LHCN-M2 (cell line): ENCODE measurements around the gene SPDYE2B. TPM values are rescaled to one million over a fixed set of nuclear protein-coding genes. Genes with fewer than 3 reads are reported as not detected.
"Not testable (repeated sequence)": the region's sequence is repeated elsewhere in the genome, so short reads cannot be mapped to it uniquely, and the experiment has no call there.

Experiments used
- DNase-seq: peaks from one replicate; pipeline ENCODE4 v3.0.0-alpha.2; 2012; ENCODE audit warnings: low read depth
- polyA plus RNA-seq: library from polyadenylated mRNA; unstranded; fragments of >200 nt; gene quantifications from one replicate; pipeline ENCODE4 v1.2.1, GENCODE V29; 2012; ENCODE audit warnings: missing spikeins
- total RNA-seq: library from RNA; depleted of rRNA; stranded (reverse); fragments of >200 nt; gene quantifications from 2 replicates; pipeline ENCODE4 v1.2.3, GENCODE V29; 2014; rRNA removed

Gene SPDYE2B, protein sequence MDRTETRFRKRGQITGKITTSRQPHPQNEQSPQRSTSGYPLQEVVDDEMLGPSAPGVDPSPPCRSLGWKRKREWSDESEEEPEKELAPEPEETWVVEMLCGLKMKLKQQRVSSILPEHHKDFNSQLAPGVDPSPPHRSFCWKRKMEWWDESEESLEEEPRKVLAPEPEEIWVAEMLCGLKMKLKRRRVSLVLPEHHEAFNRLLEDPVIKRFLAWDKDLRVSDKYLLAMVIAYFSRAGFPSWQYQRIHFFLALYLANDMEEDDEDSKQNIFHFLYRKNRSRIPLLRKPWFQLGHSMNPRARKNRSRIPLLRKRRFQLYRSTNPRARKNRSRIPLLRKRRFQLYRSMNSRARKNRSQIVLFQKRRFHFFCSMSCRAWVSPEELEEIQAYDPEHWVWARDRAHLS
- total RNA-seq = not detected in 2 replicates
- 0.45 TPM for polyA plus RNA-seq

DNA sequence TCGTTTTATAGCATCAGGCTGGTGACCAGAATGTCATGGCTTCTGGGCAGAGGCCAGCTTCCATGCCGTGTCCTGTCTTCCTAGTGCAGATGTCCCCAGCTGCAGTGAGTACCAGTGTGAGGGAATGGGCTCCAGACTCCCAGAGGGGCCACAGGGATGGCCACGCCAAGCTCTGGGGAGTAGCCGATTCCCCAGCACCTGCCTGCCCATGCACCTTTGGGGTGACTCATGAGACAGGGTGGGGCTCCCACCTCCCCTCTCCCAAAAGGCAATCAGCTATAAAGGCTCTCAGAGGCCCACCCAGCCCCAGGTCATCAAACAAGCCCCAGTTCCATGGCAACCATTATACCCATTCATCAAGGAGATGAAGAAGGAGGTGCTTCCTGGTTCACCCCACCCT lies at the start of gene SPDYE2B:
TSS of gene SPDYE2B (plus strand) at position 396 of the 400 bp plus-strand sequence. CDS start 2,030 bp downstream, outside the sequence.
- DNase-seq = not testable (repeated sequence)

DNA sequence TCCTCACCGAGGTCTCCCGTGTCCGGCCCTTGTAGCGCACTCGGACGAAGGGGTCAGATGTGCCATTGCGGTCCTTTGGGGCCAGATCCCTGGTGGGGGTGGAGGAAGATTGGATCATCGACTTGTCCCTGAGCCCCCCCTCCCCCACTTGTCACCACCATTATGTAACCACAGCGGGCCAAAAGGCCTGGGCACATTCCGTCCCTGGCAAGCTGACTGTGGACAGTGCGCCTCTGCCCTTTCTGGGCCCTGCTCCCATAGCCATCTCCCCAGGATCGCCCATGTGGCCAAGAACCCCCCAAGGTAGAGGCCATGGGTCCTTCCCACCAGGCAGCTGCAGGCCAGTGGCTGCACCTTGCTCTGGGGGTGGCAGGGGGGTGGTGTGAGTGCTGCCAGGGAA lies 47.8 kb upstream of the SPDYE2B start:
- DNase-seq = not testable (repeated sequence)

DNA sequence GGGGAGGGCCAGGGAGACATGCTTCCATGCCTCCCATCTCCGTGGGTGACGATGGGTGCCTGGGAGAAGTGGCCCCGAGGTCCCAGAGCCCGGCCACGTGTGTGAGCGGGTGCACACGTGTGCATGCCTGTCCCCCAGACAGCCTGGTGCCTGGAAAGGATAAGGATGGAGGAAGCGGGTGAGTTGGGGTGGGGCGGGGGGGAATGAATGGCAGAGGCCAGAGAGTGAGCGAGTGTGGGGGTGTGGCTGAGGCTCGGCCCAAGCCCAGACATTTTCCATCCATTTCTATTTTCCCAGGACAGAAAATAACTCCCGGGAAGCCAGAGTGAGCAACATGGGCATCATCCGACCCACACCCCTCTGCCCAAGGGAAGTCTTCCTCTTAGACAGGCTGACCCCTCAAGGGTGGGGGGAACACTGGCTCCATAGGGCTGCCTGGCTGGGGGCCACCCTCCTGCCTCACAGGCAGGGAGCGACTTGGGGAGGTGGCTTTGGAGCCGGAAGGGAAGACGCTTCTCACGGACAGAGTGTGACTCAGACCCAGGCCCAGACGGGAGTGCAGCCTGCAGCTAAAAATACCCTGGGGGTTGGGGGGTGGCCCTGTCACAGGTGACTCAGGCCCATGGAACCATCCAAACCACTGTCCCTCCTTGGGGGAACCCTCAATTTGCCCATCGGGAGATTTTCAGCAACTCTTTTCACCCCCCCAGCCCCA lies 45.5 kb upstream of the SPDYE2B start:
- not testable (repeated sequence) for DNase-seq

DNA sequence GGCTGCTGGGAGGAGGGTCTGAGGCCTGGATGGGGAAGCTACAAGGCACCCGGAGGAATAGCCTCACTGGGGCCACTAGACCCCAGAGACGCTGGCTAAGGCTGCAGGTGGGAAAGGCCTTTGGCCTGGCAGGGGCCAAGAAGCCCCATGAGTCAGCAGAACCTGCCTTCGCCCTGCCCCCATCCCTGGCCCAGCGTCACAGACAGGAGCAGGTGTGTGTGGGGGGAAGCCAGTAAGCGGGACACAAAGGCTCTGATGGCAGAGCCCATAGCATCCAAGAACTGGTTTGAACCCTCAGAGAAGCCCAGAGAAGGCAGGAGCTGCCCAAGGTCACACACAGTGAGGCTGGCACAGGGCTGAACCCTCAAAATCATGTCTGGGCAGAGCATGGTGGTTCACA lies 43.3 kb upstream of the SPDYE2B start:
- not testable (repeated sequence) for DNase-seq

DNA sequence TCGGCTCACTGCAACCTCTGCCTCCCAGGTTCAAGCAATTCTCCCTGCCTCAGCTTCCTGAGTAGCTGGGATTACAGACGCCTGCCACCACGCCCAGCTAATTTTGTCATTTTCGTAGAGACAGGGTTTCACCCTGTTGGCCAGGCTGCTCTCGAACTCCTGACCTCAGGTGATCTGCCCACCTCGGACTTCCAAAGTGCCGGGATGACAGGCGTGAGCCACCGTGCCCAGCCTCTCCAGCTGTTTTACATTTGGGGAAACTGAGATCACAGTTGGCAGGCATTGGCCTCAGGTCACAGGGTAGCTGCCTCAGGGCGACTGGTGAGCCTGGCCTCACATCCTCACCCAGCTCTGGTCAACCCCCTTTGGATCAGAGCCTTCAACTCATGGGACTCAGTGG lies 40.4 kb upstream of the SPDYE2B start:
- not testable (repeated sequence) for DNase-seq

DNA sequence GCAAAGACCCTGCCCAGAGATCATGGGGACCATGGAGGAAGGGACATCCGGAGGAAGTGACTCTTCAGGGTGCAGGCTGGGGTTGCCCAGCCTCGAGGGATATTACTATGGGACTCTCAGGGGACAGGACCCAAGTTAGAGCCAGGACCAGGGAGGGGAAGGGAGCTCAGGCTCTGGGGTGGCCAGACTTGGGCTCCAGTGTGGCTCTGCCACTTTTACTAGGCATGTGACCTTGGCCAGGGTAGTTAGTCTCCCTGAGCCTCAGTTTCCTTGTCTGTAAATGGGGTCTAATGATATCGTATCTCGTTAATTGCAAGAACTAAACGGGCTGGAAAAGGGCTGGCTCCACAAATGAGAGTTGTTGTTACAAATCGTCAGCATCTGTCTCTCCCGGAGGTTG lies 39.7 kb upstream of the SPDYE2B start:
- DNase-seq = not testable (repeated sequence)

DNA sequence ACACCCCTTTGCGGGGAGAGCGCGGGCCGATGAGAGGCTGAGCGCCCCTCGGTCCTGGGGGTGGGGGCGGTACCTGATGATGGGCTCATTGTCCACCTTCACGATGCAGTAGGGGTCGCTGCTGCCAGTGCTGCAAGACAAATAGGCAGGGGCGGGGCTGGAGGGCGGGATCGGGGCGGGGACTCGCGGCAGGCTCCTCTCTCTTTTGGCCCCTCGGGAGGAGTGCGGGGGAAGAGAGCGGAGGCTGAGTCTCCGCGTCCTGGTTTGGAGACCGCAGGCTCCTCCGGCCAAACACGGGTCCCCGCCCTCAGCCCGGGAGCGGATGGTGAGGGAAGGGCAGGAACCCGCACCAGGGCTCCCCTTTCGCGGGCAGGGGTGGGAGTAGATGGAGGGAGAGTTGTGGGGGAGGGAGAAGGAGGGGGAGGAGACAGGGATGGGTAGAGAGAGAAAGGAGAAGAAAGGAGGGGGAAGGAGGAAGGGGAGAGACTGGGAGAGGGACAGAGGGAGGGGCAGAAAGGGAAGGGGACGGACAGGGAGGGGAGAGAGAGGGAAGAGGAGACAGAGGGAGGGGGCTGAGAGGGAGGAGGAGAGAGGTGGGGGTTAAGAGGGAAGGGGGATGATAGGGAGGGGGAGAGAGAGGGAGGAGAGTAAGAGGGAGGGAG lies 39.0 kb upstream of the SPDYE2B start:
- DNase-seq = not testable (repeated sequence)

DNA sequence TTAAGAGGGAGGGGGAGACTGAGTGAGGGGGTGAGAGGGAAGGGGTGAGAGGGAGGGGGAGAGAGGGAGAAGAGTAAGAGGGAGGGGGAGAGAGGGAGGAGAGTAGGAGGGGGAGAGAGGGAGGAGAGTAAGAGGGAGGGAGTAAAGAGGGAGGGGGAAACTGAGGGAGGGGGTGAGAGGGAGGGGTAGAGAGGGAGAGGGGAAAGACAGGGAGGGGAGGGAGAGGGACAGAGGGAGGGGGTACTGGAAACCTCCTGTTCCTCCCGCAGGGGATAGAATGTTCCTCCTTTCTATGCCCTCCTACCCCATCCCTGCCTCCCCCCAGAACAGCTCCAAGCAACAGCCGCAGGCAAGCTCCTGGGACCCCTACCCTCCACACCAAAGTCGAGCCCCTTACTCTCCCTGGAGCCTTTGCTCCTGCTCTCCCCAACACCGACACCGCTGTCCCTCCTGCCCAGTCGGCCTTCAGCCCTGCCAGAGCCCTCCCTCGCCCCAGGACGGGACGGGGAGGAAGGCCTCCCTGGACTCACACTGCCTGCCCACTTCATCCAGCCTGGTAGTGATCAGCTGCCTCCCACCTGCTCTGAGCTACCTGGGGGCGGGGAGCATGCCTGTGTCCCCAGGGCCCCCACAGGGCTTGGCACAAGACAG lies 38.3 kb upstream of the SPDYE2B start:
- not testable (repeated sequence) for DNase-seq

DNA sequence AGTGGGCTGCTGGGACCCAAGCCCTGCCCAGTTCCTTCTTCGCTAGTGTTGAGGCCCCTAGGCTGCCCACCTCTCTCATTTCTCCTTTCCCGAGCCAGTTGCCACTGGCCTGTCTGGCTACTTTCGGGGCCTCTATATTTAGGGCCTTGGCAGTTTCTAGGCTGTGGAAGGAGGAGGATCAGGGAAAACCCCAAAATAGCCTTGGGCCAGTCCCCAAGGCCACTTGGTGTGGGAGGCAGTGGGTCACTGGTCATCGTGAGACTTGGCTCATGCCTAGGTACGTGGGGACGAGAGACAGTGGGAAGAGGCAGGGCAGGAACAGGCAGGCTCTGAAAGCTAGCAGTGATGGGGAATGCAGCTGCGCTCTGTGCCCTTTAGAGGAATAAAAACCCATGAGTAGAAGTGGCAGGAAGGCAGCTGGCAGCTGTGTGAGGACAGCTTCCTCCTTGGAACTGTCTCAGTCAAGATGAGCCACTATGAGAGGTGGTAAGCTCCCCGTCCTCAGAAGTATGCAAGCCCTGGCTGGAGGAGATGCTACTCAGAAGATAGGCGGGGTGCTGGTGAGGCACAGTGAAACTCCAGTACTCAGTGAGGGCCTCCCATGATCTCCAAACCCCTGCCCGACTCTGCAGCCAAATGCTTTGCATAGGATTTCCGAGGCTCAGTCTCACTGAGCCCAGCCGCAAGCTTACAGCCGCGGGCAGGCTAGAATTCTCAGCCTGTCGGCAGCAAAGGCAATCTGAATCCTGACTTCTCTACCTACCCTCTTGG lies 36.4 kb upstream of the SPDYE2B start:
- DNase-seq = not testable (repeated sequence)

DNA sequence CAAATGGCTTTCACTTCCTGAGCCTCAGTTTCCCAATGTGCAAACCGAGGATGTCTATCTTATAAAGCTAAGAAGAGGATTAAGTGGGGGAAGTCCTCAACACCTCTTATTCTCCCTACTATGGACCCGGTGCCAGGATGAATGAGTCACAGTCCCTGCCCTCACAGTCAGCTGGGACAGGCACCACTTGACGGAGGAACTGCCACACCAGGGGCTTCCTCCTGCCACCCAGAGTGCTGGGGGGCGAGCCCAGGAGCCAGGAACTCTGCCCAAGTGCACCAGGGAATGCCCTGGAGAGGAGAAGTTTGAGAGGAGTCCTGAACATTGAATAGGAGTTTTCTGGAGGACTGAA lies 35.8 kb upstream of the SPDYE2B start:
- DNase-seq = not testable (repeated sequence)

DNA sequence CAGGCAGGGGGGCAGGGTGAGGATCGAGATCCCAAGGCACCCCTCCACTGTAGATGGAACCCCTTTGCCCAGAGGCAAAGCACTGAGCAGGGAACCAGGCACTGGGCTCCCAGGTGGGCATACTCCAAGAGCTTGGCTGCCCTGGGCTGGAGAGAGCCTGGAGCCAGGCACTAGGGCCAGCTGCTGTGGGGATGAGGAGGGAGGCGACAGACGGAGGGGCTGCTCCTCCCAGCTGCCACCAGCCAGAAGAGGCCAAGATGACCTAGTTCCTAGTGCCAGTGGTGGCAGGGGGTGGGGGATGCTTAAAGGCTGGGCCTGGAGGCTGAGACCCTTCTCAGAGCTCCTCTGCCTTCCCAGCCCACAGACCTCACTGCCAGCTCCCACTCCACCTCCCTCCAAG lies 35.2 kb upstream of the SPDYE2B start:
- not testable (repeated sequence) for DNase-seq

DNA sequence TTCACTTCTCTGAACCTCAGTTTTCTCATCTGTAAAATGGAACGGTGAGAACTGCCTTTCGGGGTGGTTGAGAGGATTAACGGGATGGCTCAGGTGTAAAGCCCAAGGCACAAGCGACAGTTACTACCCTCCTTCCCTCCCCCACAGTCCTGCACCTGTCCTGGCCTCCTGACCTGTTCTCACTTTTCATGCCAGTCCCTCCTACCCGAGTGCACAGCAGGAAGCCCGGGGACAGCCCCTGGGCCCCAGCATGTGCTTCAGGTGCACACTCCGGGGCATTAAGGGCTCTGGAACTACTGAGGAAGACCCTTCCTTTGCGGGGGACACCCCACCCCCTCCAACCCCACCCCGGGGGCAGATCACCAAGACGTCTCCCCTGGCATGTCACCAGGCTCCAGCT lies 34.2 kb upstream of the SPDYE2B start:
- not testable (repeated sequence) for DNase-seq

DNA sequence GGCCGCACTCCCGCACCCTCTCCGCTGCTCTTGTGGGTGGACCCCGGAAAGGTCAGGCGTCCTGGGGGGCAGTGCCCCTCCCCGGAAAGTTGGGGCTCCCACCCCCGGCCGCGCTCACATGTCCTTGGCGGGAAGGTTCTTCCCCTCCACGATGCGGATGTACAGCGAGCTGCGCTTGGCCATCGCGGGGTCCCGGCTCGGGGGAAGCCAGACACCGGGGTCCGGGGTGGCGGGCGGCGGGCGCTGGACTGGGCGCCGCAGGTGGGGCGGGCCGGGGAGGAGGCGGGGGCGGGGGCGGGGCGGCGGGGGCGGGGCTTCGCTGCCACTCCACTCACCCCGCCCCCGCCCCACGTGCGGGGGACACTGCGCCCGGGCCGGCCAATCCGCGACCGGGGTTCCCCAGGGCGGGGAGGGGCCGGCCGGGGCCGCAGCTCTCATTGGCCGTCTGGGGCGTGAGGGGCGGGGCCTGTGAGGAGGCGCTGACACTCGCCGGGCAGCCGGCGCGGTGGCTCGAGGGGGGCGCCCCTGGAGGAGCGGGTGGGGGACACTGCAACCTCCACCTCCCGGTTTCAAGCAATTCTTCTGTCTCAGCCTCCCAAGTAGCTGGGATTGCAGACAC lies 33.5 kb upstream of the SPDYE2B start, which contains the start of gene RASA4:
TSS of gene RASA4 (minus strand) at position 250 of the 619 bp plus-strand sequence. CDS start at position 183, 67 bp downstream.
- DNase-seq = peak; percentile 0

DNA sequence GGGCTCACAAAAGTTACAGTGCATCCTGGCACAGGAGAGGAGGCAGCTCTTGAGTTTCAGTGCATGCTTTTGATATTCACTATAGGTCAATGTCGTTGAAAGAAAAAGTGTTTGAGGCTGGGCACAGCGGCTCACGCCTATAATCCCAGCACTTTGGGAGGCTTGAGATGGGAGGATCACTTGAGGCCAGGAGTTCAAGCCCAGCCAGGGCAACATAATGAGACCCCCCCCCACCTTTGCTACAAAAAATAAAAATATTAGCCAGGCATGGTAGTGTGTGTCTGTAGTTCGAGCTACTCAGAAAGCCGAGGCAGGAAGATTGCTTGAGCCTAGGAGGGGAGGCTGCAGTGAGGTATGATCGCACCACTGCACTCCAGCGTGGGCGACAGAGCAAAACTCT lies 32.0 kb upstream of the SPDYE2B start:
- not testable (repeated sequence) for DNase-seq

DNA sequence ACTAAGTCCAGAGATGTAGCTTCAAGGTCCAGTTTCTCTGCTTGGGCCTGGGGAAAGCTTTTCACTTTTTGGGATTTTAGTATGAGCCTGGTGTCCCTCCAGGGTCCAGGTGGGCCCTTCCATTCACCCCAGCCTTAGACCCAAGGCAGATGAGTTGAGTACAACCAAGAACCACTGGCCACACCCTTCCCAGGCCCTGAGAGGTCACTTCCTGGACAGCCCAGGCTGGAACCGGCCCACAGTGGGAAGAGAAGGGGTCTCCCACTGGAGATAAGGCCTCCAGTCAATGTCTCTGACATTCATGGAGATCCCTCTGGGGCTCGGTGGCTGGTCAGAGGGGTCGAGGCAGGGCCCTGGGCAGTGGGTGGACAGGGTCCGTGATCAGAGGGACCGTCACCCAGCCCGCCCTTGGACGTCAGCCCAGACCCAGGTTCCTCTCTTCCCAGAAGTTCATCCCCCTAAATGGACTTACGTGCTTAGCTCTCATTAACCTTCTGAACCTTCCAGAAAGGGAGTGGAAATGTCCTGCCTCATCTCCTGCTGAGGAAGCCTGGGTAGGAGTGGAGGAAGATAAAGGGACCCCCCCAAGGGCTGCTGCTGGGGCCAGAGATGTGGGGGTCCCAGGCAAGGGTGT lies 22.7 kb upstream of the SPDYE2B start:
- DNase-seq = not testable (repeated sequence)

DNA sequence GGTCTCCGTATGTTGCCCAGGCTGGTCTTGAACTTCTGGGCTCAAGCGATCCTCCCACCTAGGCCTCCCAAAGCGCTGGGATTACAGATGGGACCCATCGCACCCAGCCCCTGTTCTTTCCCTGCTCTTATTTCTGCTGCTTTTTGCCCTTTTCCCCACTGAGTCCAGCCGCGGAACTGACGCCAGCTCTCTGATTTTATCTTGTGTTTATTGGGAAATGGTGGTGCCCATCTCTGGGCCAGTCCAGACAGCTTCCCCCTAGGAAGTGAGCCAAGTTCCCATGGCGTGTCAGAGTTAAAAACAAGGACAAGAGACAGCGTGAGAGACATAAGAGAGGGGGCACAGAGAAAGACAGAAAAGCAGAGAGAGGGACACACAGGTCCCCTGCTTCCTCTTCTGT lies 19.5 kb upstream of the SPDYE2B start:
- not testable (repeated sequence) for DNase-seq

DNA sequence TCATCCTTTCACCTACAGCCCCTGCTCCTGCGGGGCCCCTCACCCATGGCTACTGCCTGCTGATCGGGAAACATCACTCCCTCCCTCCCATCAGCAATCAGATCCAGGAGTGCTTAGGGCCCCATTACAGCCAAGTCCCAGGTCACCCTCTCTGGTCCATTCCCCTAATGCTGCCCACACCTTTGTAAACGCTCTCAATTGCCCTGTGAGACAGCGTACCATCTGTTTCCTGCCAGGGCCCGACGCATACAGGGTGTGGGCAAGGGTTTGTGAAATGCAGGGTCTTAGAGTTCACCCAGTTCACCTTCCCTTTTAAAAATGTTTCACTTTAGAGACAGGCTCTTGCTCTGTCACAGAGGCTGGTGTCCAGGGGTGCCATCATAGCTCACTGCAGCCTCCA lies 15.8 kb upstream of the SPDYE2B start:
- DNase-seq = not testable (repeated sequence)

DNA sequence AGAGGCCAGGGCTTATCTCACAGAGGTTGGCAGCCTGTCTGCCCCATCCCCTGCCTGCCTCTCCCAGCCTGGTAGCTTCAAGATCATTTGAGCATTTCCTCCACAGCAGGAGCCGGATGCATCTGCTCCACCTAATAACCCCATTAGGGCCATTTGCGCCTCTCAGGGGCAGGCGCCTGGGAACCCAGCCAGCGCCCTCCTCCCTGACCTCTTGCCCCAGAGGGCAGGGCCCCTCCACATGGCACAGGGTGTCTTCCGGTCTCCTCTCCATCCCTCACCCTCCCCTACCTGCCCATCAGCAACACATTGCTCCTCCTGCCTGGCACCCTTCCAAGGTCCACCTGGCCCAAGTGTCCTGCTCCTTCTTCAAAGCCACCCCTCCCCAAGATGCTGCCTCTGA lies 14.8 kb upstream of the SPDYE2B start:
- not testable (repeated sequence) for DNase-seq

DNA sequence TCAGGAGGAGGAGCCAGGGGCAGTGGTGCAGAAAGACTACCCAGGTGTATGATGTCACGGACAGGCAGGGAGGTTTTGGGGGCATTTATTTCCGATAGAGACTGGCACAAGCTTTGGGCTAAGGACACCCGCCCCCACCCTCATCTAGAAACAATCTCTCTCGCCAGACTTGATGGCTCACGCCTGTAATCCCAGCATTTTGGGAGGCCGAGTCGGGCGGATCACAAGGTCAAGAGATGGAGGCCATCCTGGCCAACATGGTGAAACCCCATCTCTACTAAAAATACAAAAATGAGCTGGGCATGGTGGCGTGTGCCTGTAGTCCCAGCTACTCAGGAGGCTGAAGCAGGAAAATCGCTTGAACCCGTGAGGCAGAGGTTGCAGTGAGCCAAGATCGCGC lies 13.2 kb upstream of the SPDYE2B start:
- DNase-seq = not testable (repeated sequence)

DNA sequence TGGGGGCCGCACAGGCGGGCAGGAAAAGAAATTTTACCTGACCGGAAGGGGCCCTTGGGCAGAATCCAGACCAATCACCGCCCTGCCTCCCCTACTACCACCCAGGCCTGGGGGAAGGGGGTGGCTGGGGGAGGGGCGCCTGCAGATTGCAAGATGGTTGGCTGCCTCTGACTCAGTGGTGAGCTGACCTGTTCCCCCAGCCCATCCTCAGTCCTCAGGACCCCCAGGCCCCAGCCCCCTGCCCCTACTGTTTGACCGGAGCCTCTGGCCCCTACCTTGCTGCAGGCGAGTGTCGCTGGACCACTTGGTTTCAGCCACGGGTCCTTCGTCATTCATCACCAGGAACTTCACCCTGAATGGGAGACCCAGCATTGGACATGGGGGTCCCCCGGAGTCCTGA lies 11.3 kb upstream of the SPDYE2B start:
- not testable (repeated sequence) for DNase-seq
